T-cell (primary cell): ENCODE measurements around the gene AXIN1. TPM values are rescaled to one million over a fixed set of nuclear protein-coding genes. Genes with fewer than 3 reads are reported as not detected.

Experiments used
- ATAC-seq, 4 experiments: fragments of 200-7000 bp in 3 of 4; fragments of 150-1000 bp in 1 of 4; cut with Tn5 transposase; replicated peaks in 1 of 4; 1 replicate in 3 of 4; 2 replicates in 1 of 4; pipeline ENCODE4 v1.10.0; 2021; ENCODE audit warnings: moderate library complexity in 3 of 4, mild to moderate bottlenecking in 2 of 4, moderate number of reproducible peaks in 1 of 4
- CTCF ChIA-PET, 2 donors: fragments of 300-600 bp; sonication (Branson Sonifier 250); formaldehyde crosslinking; loops; one replicate each; lab custom pipeline; 2022; ENCODE audit warnings: antibody characterized with exemption in 2 of 2; lab: Charles Lee
- POLR2A ChIA-PET, 2 donors: fragments of 300-600 bp; sonication (Branson Sonifier 250); formaldehyde crosslinking; loops; one replicate each; lab custom pipeline; 2022; ENCODE audit warnings: antibody characterized with exemption in 2 of 2; lab: Charles Lee
- DNase-seq, 35 experiments: peaks; one replicate each; pipeline versions ENCODE4 v3.0.0 to v3.0.0-alpha.2; 2013 to 2023
- H3K27ac ChIP-seq: one replicate; pipeline ENCODE4 v1.5.1; 2013; ENCODE audit warnings: low read length
- H3K27me3 ChIP-seq, 2 experiments: replicated peaks in 1 of 2; 1 replicate in 1 of 2; 2 replicates in 1 of 2; pipeline versions ENCODE4 v1.6.1 to v1.7.0; 2013; ENCODE audit warnings: low read length in 1 of 2, mixed read lengths in 1 of 2; ENCODE audit not compliant: control insufficient read depth in 2 of 2, insufficient read depth in 2 of 2; ENCODE audit errors: extremely low read depth in 1 of 2
- H3K36me3 ChIP-seq, 2 donors: 1 replicate in 1 of 2; 2 replicates in 1 of 2; pipeline versions ENCODE4 v1.6.1 to v1.7.0; 2013; ENCODE audit warnings: low read length in 1 of 2; ENCODE audit not compliant: control insufficient read depth in 2 of 2, insufficient read depth in 1 of 2; ENCODE audit errors: extremely low read depth in 1 of 2
- H3K4me1 ChIP-seq, 2 experiments: 1 replicate in 1 of 2; 2 replicates in 1 of 2; pipeline versions ENCODE4 v1.6.1 to v1.7.0; 2013; ENCODE audit warnings: low read length in 2 of 2, mixed read lengths in 1 of 2; ENCODE audit not compliant: insufficient read depth in 2 of 2, control insufficient read depth in 1 of 2; ENCODE audit errors: extremely low read depth in 1 of 2
- H3K4me3 ChIP-seq, 2 donors: 1 replicate in 1 of 2; 2 replicates in 1 of 2; pipeline versions ENCODE4 v1.5.1 to v1.7.0; 2013; ENCODE audit warnings: mild to moderate bottlenecking in 2 of 2, low read length in 1 of 2, moderate library complexity in 1 of 2; ENCODE audit not compliant: control insufficient read depth in 1 of 2; ENCODE audit errors: extremely low read depth in 1 of 2
- H3K9me3 ChIP-seq: 2 replicates; pipeline ENCODE4 v1.7.0; 2013
- H3K27ac Mint-ChIP-seq, 2 donors: one replicate each; pipeline ENCODE4 v1.8.0; 2020 to 2021; ENCODE audit warnings: mild to moderate bottlenecking in 2 of 2, mixed read lengths in 2 of 2
- H3K27me3 Mint-ChIP-seq, 2 donors: one replicate each; pipeline ENCODE4 v1.8.0; 2021 to 2022; ENCODE audit warnings: mixed read lengths in 2 of 2
- H3K36me3 Mint-ChIP-seq: one replicate; pipeline ENCODE4 v1.8.0; 2021; ENCODE audit warnings: mixed read lengths
- H3K4me1 Mint-ChIP-seq, 3 donors: one replicate each; pipeline ENCODE4 v1.8.0; 2020 to 2022; ENCODE audit warnings: mixed read lengths in 3 of 3, mild to moderate bottlenecking in 1 of 3
- H3K4me3 Mint-ChIP-seq, 3 donors: one replicate each; pipeline ENCODE4 v1.8.0; 2020 to 2022; ENCODE audit warnings: mild to moderate bottlenecking in 3 of 3, mixed read lengths in 3 of 3, moderate library complexity in 3 of 3
- H3K9me3 Mint-ChIP-seq, 3 donors: one replicate each; pipeline ENCODE4 v1.8.0; 2020 to 2022; ENCODE audit warnings: mixed read lengths in 3 of 3
- WGBS: methylation state at CpG from one replicate; pipeline ENCODE4 v1.1.5; 2013; ENCODE audit warnings: missing lambda C conversion rate; ENCODE audit not compliant: insufficient coverage; 5-methylcytosine and 5-hydroxymethylcytosine counted together
- total RNA-seq, 35 experiments: library from RNA in 6 of 35; stranded (reverse) in 6 of 35; fragments of 120-200 nt in 1 of 35; gene quantifications; one replicate each; pipeline versions ENCODE4 v1.2.1 to v1.2.4 and lab custom pipeline; 2013 to 2026

The AXIN1 gene
- total RNA-seq, 5 donors from 2014 or later (not counting 1 experiment from before 2014, with no cell fraction given), result 38.5 to 58.9 (median 50.4) TPM

GRCh38 chr16:280552-280951 lies 72.0 kb downstream of the AXIN1 start, which contains the start of gene ARHGDIG:
Gene ARHGDIG, plus strand, starts transcription at chr16:280591. Its CDS starts 90 bp downstream, at chr16:280681.
- ChIA-PET CTCF (no interaction called here), POLR2A (no interaction called here)
- Histone ChIP-seq H3K9me3 (no peaks in the 10 kb centered on the region), H3K27ac (no peak within 1 kb of the TSS), H3K4me3 (no peak within 1 kb of the TSS), H3K36me3 (no peaks in the 10 kb centered on the region), H3K27me3 (peaks cover 0 to 62% of the 10 kb centered on the region in 2 experiments), H3K4me1 (peaks cover 0 to 30% of the 10 kb centered on the region in 2 experiments)
- peaks cover 8 to 16% (median 10%) of the 10 kb centered on the region in 3 donors for H3K4me1 Mint-ChIP-seq
- peaks cover 16 to 23% of the 10 kb centered on the region in 2 donors for H3K27me3 Mint-ChIP-seq
- WGBS, result under 1% methylated on average over 51 of the region's 54 CpGs
- ATAC-seq (peak in 2 of 4 experiments; percentile 27 to 33), DNase-seq (peak in 1 of 35 experiments; percentile 16)
- H3K9me3 Mint-ChIP-seq, result no peaks in the 10 kb centered on the region
- peak within 1 kb of the TSS in 2 of 3 donors; percentile 39 to 55 for H3K4me3 Mint-ChIP-seq
- no peaks in the 10 kb centered on the region for H3K36me3 Mint-ChIP-seq
- no peak within 1 kb of the TSS for H3K27ac Mint-ChIP-seq

DNA sequence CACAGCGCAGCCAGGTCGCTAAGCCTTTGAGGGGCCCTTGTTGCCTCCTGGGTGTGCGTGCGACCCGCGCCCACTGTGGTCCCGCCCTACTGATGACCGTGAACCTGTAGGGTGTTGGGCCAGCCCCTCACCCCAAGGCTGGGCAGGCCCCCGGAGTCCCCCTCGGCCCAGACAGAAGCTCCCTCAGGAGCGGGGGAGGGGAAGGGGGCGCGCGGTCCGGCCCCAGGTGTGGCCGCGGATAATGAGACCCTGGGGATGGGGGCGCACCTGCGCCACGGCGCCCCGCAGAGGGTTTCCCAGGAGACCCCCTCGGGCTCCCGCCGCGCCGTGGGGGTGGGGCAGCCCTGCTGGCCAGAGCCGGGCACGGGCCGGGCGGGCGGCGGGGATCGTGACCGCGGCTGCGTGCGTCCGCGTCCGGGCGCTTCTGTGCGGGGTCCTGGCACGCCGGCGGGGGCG lies 72.5 kb downstream of the AXIN1 start:
- Mint-ChIP-seq H3K27ac (no peak overlapping the region), H3K4me3 (no peak overlapping the region), H3K36me3 (no peaks in the 10 kb centered on the region), H3K9me3 (no peaks in the 10 kb centered on the region), H3K27me3 (peaks cover 16 to 24% of the 10 kb centered on the region in 2 donors), H3K4me1 (peaks cover 8 to 16% (median 10%) of the 10 kb centered on the region in 3 donors)
- ChIA-PET CTCF (no interaction called here), POLR2A (no interaction called here)
- Histone ChIP-seq H3K4me3 (no peak overlapping the region), H3K9me3 (no peaks in the 10 kb centered on the region), H3K27me3 (peaks cover 0 to 66% of the 10 kb centered on the region in 2 experiments), H3K36me3 (no peaks in the 10 kb centered on the region), H3K27ac (no peak overlapping the region), H3K4me1 (peaks cover 0 to 34% of the 10 kb centered on the region in 2 experiments)
- 17% methylated on average over 36 of the region's 47 CpGs for WGBS
- no peak for DNase-seq
- no peak for ATAC-seq

- H3K4me1 Mint-ChIP-seq, result peaks cover 8 to 16% (median 10%) of the 10 kb centered on the region in 3 donors
- Histone ChIP-seq H3K4me1 (peaks cover 0 to 39% of the 10 kb centered on the region in 2 experiments), H3K9me3 (no peaks in the 10 kb centered on the region), H3K27me3 (peaks cover 0 to 71% of the 10 kb centered on the region in 2 experiments), H3K4me3 (no peak overlapping the region), H3K27ac (no peak overlapping the region), H3K36me3 (no peaks in the 10 kb centered on the region)
- ChIA-PET POLR2A (no interaction called here), CTCF (no interaction called here)
- ATAC-seq (no peak), DNase-seq (no peak)
- no peaks in the 10 kb centered on the region for H3K36me3 Mint-ChIP-seq
- no peaks in the 10 kb centered on the region for H3K9me3 Mint-ChIP-seq
- peak overlapping the region in 1 of 3 donors; percentile 55 for H3K4me3 Mint-ChIP-seq
- WGBS, result 92% methylated on average over 4 of the region's 7 CpGs
- H3K27ac Mint-ChIP-seq, result no peak overlapping the region
- H3K27me3 Mint-ChIP-seq, result peaks cover 16 to 25% of the 10 kb centered on the region in 2 donors
These were observed 73.0 kb downstream of the AXIN1 start for GRCh38 chr16:279531-279930.

DNA sequence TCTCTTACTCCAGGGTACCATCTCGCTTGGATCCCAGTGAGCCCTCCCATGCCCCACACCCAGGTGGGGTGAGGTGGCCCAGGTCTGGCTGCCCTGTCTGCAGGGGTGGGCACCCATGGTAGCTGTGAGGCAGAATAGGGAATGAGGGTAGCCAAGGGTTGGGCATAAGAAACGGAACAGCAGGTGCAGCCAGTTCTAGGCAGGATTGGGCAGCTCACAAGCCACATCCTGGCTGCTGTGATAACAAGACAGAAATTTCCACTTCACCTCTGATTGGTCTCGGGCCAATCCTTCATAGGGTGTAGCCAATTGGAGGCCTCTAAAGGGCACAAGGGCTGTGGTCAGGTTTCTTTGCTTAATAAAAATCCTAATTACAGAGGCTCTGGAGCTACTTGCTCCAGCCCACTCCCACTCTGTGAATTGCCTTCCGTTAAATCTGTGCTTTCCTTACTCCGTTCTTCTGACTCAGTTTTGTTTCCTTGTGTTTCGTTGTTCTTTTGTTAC lies 73.6 kb downstream of the AXIN1 start:
- no peak overlapping the region for H3K4me3 ChIP-seq
- no peaks in the 10 kb centered on the region for H3K9me3 ChIP-seq
- peak; percentile 53 to 88 (median 67) for ATAC-seq
- peak in 27 of 35 experiments; percentile 3 to 64 (median 25) for DNase-seq
- ChIA-PET CTCF (interaction anchor here in 1 of 2 donors (0.6 kb wide), 1 partner anchor 17 kb away, joined by 3 read pairs; no protein-coding TSS in a partner anchor), POLR2A (no interaction called here)
- Mint-ChIP-seq H3K9me3 (no peaks in the 10 kb centered on the region), H3K27me3 (peaks cover 16 to 25% of the 10 kb centered on the region in 2 donors), H3K4me3 (peak overlapping the region in 1 of 3 donors; percentile 55), H3K4me1 (peaks cover 8 to 16% (median 10%) of the 10 kb centered on the region in 3 donors), H3K27ac (no peak overlapping the region), H3K36me3 (no peaks in the 10 kb centered on the region)
- H3K27ac ChIP-seq, result no peak overlapping the region
- peaks cover 0 to 78% of the 10 kb centered on the region in 2 experiments for H3K27me3 ChIP-seq
- H3K4me1 ChIP-seq, result peaks cover 0 to 39% of the 10 kb centered on the region in 2 experiments
- no peaks in the 10 kb centered on the region for H3K36me3 ChIP-seq
- 100% methylated on average over 1 of the region's 6 CpGs for WGBS

- CTCF ChIA-PET, result no interaction called here
These were observed 76.0 kb downstream of the AXIN1 start for GRCh38 chr16:276426-277077.

DNA sequence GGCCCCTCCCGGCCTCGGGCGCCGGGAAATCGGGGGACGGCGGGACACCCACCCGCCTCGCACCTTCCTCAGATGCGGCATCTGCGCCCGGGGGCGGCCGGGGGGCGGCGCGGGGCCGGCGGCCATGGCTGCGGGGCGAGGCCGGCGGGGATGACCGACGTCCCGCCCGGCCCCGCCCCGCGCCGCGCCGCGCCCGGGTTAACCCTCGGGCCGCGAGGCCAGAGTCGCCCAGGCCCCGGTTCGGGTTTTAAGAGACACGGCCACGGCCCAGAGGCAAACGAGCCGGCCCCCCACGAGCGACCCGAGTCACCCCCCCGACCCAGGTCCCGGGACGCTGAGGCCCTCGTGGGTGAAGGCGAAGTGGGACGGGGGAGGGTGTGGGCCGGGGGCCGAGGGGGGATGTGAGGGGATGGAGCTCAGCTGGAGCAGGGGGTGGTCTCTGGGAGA lies 76.7 kb downstream of the AXIN1 start, which contains the start of gene RGS11:
Gene RGS11 (minus strand): TSS at position 159 of the 447 bp plus-strand sequence. CDS start 33 bp downstream, at position 126.
- Histone ChIP-seq H3K9me3 (no peaks in the 10 kb centered on the region), H3K4me1 (peaks cover 0 to 30% of the 10 kb centered on the region in 2 experiments), H3K4me3 (peak within 1 kb of the TSS in 1 of 2 donors; percentile 49), H3K36me3 (no peaks in the 10 kb centered on the region), H3K27me3 (peaks cover 0 to 71% of the 10 kb centered on the region in 2 experiments), H3K27ac (no peak within 1 kb of the TSS)
- no peak for ATAC-seq
- H3K36me3 Mint-ChIP-seq, result no peaks in the 10 kb centered on the region
- H3K27me3 Mint-ChIP-seq, result peaks cover 16 to 22% of the 10 kb centered on the region in 2 donors
- ChIA-PET POLR2A (no interaction called here), CTCF (no interaction called here)
- H3K4me1 Mint-ChIP-seq, result peaks cover 8 to 15% (median 10%) of the 10 kb centered on the region in 3 donors
- peak within 1 kb of the TSS in 1 of 2 donors; percentile 52 for H3K27ac Mint-ChIP-seq
- no peak for DNase-seq
- WGBS, result 7% methylated on average over 55 of the region's 56 CpGs
- H3K9me3 Mint-ChIP-seq, result no peaks in the 10 kb centered on the region
- peak within 1 kb of the TSS; percentile 57 to 70 (median 58) for H3K4me3 Mint-ChIP-seq

More at GRCh38 chr16:276426-277077, 76.0 kb downstream of the AXIN1 start:
- peaks cover 8 to 18% (median 10%) of the 10 kb centered on the region in 3 donors for H3K4me1 Mint-ChIP-seq
- H3K36me3 Mint-ChIP-seq, result no peaks in the 10 kb centered on the region
- H3K4me3 ChIP-seq, result no peak overlapping the region
- no peaks in the 10 kb centered on the region for H3K9me3 Mint-ChIP-seq
- H3K27me3 ChIP-seq, result peaks cover 0 to 76% of the 10 kb centered on the region in 2 experiments
- peak overlapping the region in 1 of 2 donors; percentile 52 for H3K27ac Mint-ChIP-seq
- H3K9me3 ChIP-seq, result no peaks in the 10 kb centered on the region
- POLR2A ChIA-PET, result no interaction called here
- no peak overlapping the region for H3K27ac ChIP-seq
- peaks cover 0 to 38% of the 10 kb centered on the region in 2 experiments for H3K4me1 ChIP-seq
- 93% methylated on average over 19 of the region's 20 CpGs for WGBS
- peaks cover 16 to 24% of the 10 kb centered on the region in 2 donors for H3K27me3 Mint-ChIP-seq
- H3K4me3 Mint-ChIP-seq, result peak overlapping the region; percentile 49 to 70 (median 57)
- DNase-seq (no peak), ATAC-seq (no peak)
- no peaks in the 10 kb centered on the region for H3K36me3 ChIP-seq
